BLaER1 treated with 17β-estradiol and CSF1 and Interleukin-3, amounts not matched to agents 10 nM and 100 nM (cell line): ENCODE results near the gene FBXL20.

ENCODE experiments used
- H3K27ac ChIP-seq, 11 experiments: shearing (Covaris generic); formaldehyde crosslinking; 2 replicates each; pipeline ENCODE4 v1.8.1; 2022
- H3K27me3 ChIP-seq, 11 experiments: shearing (Covaris generic); formaldehyde crosslinking; 2 replicates each; pipeline ENCODE4 v1.8.1; 2022
- H3K36me3 ChIP-seq, 11 experiments: shearing (Covaris generic); formaldehyde crosslinking; 2 replicates each; pipeline ENCODE4 v1.8.1; 2022
- H3K4me1 ChIP-seq, 10 experiments: shearing (Covaris generic); formaldehyde crosslinking; 2 replicates each; pipeline ENCODE4 v1.8.1; 2022
- H3K4me2 ChIP-seq, 11 experiments: shearing (Covaris generic); formaldehyde crosslinking; 2 replicates each; pipeline ENCODE4 v1.8.1; 2022
- H3K4me3 ChIP-seq, 10 experiments: shearing (Covaris generic); formaldehyde crosslinking; 2 replicates each; pipeline ENCODE4 v1.8.1; 2022
- H3K9ac ChIP-seq, 11 experiments: shearing (Covaris generic); formaldehyde crosslinking; 2 replicates each; pipeline ENCODE4 v1.8.1; 2022
- H3K9me3 ChIP-seq, 11 experiments: shearing (Covaris generic); formaldehyde crosslinking; replicated peaks in 1 of 11; 2 replicates each; pipeline ENCODE4 v1.8.1; 2022
- H4K20me1 ChIP-seq, 11 experiments: shearing (Covaris generic); formaldehyde crosslinking; 2 replicates each; pipeline ENCODE4 v1.8.1; 2022
- Cebpa-rat ChIP-seq, 11 experiments: shearing (Covaris generic); IDR thresholded peaks; 2 replicates each; pipeline ENCODE4 v1.8.1; 2022

The FBXL20 gene

DNA sequence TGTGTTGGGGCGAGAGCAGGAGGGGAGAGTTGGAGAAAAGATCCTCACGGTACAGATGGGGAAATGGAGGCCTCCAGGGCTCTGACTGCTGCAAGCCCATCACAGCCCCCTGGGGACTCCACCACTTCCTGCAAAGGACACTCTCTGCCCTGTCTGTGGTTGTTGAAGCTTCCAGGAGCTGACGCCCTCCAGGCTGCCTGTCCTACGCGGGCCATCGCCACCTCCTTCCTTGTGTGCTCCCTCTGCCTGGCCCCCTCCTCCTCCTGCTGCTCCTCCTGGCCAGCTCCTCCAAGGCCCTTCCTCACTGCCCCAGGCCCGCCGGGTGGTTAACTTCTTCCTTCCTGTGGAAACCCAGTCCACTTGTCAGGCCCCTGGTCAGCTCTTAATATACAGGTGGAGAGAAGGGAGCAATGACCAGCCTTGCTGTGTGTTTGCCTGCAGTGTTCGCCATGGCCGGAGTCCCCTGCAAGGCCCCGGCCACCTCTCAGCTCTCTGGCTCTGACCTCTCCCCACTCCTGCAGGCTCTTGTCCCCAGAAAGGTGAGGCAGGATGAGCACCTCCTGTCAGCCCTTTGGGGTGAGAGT, 157.3 kb downstream of the FBXL20 start:
- peak in 5 of 11 experiments; percentile 18 to 80 (median 64); a peak in 4 of 22 replicates for TF ChIP-seq Cebpa-rat (IDR thresholded peaks at IDR 0.05)
- Histone ChIP-seq H3K36me3 (no peaks in the 10 kb centered on the region), H3K4me2 (peak overlapping the region; percentile 79 to 98 (median 96)), H3K9ac (peak overlapping the region; percentile 13 to 69 (median 56); a peak in 16 of 22 replicates), H3K4me1 (peaks cover 16 to 60% (median 50%) of the 10 kb centered on the region in 10 experiments), H3K27me3 (no peaks in the 10 kb centered on the region; a peak in 1 of 22 replicates), H3K27ac (peak overlapping the region in 9 of 11 experiments; percentile 22 to 76 (median 66); a peak in 17 of 22 replicates), H3K9me3 (no peaks in the 10 kb centered on the region), H4K20me1 (peaks cover 0 to 7% (median 4%) of the 10 kb centered on the region in 11 experiments; a peak in 8 of 22 replicates), H3K4me3 (peak overlapping the region in 9 of 10 experiments; percentile 11 to 60 (median 43); a peak in 15 of 20 replicates)

DNA sequence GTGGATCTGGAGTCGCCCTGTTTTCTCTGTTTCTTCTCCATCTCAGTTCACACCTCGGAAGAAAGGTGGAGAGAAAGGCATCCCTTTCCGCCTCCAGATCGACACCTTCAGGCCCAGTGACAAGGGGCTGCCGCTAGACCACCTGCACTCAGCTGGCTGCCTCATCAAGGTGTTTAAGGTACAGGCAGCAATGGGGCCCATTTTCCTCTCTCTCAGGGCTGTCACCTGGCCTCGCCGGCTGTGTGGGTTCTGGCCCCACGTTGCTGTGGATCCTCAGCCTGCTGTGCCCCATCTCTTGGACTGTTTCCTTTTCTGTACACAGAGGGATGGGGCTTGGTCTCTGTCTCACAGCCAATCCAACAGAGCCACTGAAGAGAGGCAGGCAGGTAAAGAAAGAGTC, 158.3 kb downstream of the FBXL20 start:
- Histone ChIP-seq H3K4me3 (peak overlapping the region in 2 of 10 experiments; percentile 32 to 49; a peak in 1 of 20 replicates), H3K27me3 (no peaks in the 10 kb centered on the region; a peak in 1 of 22 replicates), H3K36me3 (no peaks in the 10 kb centered on the region), H3K27ac (peak overlapping the region in 7 of 11 experiments; percentile 53 to 76 (median 66); a peak in 9 of 22 replicates), H3K4me2 (peak overlapping the region; percentile 79 to 98 (median 96); a peak in 19 of 22 replicates), H4K20me1 (peaks cover 0 to 7% (median 4%) of the 10 kb centered on the region in 11 experiments; a peak in 8 of 22 replicates), H3K9ac (peak overlapping the region in 8 of 11 experiments; percentile 49 to 69 (median 61); a peak in 6 of 22 replicates), H3K9me3 (no peaks in the 10 kb centered on the region), H3K4me1 (peaks cover 25 to 69% (median 60%) of the 10 kb centered on the region in 10 experiments)
- no peak for TF ChIP-seq Cebpa-rat (IDR thresholded peaks at IDR 0.05)

DNA sequence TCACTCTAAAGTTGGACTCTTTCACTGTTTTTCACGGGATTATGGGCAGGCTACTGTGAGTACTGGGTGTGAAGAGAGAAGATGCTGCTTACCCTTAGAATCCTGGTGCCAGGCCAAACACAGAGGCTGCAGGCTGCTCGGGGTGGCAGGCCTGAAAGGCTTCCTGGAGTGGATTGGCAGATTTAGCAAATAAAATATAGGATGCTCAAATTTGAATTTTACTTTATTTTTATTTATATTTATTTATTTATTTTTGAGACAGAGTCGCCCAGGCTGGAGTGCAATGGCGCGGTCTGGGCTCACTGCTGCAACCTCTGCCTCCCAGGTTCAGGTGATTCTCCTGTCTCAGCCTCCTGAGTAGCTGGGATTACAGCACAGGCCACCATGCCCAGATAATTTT, 160.8 kb downstream of the FBXL20 start:
- Histone ChIP-seq H3K4me3 (no peak overlapping the region), H4K20me1 (peaks cover 0 to 7% (median 5%) of the 10 kb centered on the region in 11 experiments; a peak in 8 of 22 replicates), H3K27me3 (no peaks in the 10 kb centered on the region; a peak in 1 of 22 replicates), H3K4me1 (peaks cover 31 to 86% (median 80%) of the 10 kb centered on the region in 10 experiments), H3K9ac (no peak overlapping the region), H3K9me3 (no peaks in the 10 kb centered on the region), H3K36me3 (no peaks in the 10 kb centered on the region), H3K4me2 (no peak overlapping the region), H3K27ac (no peak overlapping the region)
- TF ChIP-seq Cebpa-rat (IDR thresholded peaks at IDR 0.05), result no peak

DNA sequence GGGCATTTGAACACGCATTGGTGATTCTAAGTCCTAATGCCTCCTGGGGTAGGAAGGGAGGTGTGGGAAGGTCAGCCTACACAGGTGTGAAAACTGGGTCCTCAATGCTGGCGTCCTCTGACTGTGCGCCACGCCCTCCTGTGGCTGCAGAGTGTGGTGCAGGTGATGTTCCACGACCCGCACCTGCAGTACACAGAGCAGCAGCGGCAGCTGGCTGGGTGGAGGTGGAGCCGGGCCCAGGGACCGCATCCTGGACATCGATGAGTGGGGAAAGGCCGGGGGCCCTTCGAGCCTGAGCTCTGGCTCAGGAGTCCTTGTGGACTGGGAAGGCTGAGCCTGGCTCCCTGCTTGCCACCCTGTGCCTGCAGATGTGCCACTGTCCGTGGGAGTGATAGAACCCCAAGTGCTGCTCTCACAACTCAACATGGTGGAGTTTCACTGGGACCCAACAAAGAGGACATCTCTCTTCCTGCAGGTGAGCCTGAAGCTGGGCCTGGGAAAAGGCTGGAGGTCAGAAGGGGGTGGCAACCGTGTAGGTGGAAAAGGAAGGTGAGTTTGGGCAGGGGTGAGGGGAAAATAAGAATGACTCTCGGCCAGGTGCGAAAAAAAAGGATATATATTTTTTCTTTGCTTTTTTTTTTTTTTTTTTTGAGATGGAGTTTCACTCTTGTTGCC, 161.6 kb downstream of the FBXL20 start:
- no peaks in the 10 kb centered on the region; a peak in 1 of 22 replicates for H3K27me3 ChIP-seq
- H3K27ac ChIP-seq, result no peak overlapping the region
- no peaks in the 10 kb centered on the region for H3K36me3 ChIP-seq
- no peak overlapping the region for H3K4me3 ChIP-seq
- H4K20me1 ChIP-seq, result peaks cover 0 to 7% (median 5%) of the 10 kb centered on the region in 11 experiments; a peak in 8 of 22 replicates
- H3K4me2 ChIP-seq, result peak overlapping the region in 9 of 11 experiments; percentile 64 to 94 (median 86); a peak in 17 of 22 replicates
- H3K9me3 ChIP-seq, result no peaks in the 10 kb centered on the region
- no peak overlapping the region for H3K9ac ChIP-seq
- peaks cover 31 to 91% (median 85%) of the 10 kb centered on the region in 10 experiments for H3K4me1 ChIP-seq
- no peak for TF ChIP-seq Cebpa-rat (IDR thresholded peaks at IDR 0.05)

DNA sequence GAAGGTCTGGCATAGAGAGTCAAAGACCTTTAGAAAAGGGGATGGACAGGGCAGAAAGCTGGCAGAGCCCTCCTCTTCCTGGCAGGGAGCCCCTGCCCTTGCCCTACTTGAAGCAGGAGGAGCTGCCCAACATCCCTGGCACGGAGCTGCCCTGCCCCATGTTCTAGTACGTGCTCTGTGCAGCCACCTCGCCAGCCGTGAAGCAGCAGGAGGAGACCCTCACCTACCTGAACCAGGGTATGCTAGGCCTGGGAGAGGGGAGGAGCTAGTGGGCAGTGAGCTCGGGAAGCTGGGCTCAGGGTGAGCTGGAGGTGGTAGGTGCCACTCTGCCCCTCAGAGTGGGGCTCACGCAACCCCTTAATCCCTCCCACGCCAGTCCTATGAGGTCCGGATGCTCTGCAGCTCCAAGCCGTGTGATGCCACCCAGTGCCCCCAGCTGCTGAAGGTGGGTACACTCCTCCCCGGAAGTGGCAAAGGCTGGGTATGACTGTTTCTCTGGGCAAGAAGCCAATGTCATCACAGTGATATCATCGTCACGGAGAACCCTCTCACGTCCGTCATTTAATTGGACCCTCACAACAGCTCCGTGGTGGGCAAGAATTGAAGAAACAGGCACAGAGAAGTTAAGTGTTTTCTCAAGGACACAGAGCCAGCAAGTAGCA, 163.0 kb downstream of the FBXL20 start:
- H3K9ac ChIP-seq, result peak overlapping the region in 6 of 11 experiments; percentile 14 to 65 (median 33); a peak in 11 of 22 replicates
- H3K27me3 ChIP-seq, result no peaks in the 10 kb centered on the region; a peak in 1 of 22 replicates
- H3K4me3 ChIP-seq, result peak overlapping the region in 2 of 10 experiments; percentile 2 to 9; a peak in 2 of 20 replicates
- TF ChIP-seq Cebpa-rat (IDR thresholded peaks at IDR 0.05), result no peak
- peaks cover 18 to 79% (median 72%) of the 10 kb centered on the region in 10 experiments for H3K4me1 ChIP-seq
- no peaks in the 10 kb centered on the region for H3K36me3 ChIP-seq
- H3K27ac ChIP-seq, result peak overlapping the region in 9 of 11 experiments; percentile 4 to 65 (median 41); a peak in 16 of 22 replicates
- H4K20me1 ChIP-seq, result 0 out of 22 replicates have a peak, but pooled peaks cover 0 to 5% (median 0%) of the 10 kb centered on the region in 11 experiments
- no peaks in the 10 kb centered on the region for H3K9me3 ChIP-seq
- peak overlapping the region; percentile 79 to 94 (median 87) for H3K4me2 ChIP-seq

DNA sequence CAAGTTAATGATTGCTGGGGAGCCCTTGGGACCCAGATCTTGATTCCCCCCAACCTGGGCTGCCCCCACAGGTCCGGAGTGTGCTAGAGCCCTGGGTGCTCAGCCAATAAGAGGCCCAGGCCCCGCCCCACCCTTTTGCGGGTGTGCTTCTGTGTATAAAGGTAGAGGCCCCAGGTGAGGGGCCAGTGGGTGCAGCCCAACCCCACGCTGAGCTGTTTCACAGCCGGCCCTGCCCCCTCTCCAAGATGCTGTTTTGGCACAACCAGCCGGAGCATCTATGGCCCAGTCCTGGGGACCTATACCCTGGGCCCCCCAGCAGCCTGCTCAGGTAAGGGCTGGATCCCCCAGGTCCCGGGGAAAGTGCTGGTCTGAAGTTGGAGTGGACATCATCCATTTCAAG, 163.8 kb downstream of the FBXL20 start:
- no peaks in the 10 kb centered on the region; a peak in 1 of 22 replicates for H3K27me3 ChIP-seq
- H3K36me3 ChIP-seq, result no peaks in the 10 kb centered on the region
- peak overlapping the region in 3 of 11 experiments; percentile 19 to 61 (median 22); a peak in 5 of 22 replicates for H3K9ac ChIP-seq
- peak overlapping the region in 4 of 11 experiments; percentile 41 to 62 (median 58); a peak in 4 of 22 replicates for H3K27ac ChIP-seq
- H3K4me3 ChIP-seq, result no peak overlapping the region
- no peaks in the 10 kb centered on the region for H3K9me3 ChIP-seq
- no peak for TF ChIP-seq Cebpa-rat (IDR thresholded peaks at IDR 0.05)
- H3K4me1 ChIP-seq, result peaks cover 15 to 75% (median 66%) of the 10 kb centered on the region in 10 experiments
- H3K4me2 ChIP-seq, result peak overlapping the region; percentile 79 to 94 (median 87); a peak in 21 of 22 replicates
- 0 out of 22 replicates have a peak, but pooled peaks cover 0 to 5% (median 0%) of the 10 kb centered on the region in 11 experiments for H4K20me1 ChIP-seq

DNA sequence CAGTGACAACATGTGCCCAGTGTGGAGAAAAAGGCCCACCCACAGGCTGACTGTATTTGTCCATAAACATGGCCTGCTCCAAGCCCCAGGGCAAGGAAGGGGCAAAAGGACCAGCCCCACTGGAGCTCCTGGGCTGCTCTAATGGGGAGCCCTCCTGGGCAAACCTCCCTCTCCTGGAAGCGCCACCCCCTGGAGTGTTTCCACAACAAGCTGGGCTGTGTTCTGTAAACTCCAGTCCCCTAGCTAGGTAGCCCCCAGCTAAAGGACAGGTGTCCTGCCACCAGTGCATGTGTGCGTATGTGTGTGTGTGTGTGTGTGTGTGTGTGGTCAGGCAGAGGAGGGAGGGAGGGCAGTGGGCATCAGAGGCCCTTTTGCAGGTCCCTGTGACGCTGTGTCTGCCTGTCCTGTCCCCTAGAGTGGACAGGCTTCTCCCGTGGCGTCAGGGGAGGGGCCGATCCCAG, 164.4 kb downstream of the FBXL20 start:
- no peak for TF ChIP-seq Cebpa-rat (IDR thresholded peaks at IDR 0.05)
- no peaks in the 10 kb centered on the region for H3K36me3 ChIP-seq
- H3K4me1 ChIP-seq, result peaks cover 17 to 78% (median 67%) of the 10 kb centered on the region in 10 experiments
- 0 out of 22 replicates have a peak, but pooled peaks cover 0 to 5% (median 0%) of the 10 kb centered on the region in 11 experiments for H4K20me1 ChIP-seq
- no peaks in the 10 kb centered on the region; a peak in 1 of 22 replicates for H3K27me3 ChIP-seq
- no peak overlapping the region for H3K4me3 ChIP-seq
- H3K4me2 ChIP-seq, result peak overlapping the region in 7 of 11 experiments; percentile 28 to 87 (median 50); a peak in 9 of 22 replicates
- peak overlapping the region in 2 of 11 experiments; percentile 18 to 53; a peak in 4 of 22 replicates for H3K27ac ChIP-seq
- no peaks in the 10 kb centered on the region for H3K9me3 ChIP-seq
- peak overlapping the region in 2 of 11 experiments; percentile 37 to 52; a peak in 2 of 22 replicates for H3K9ac ChIP-seq

DNA sequence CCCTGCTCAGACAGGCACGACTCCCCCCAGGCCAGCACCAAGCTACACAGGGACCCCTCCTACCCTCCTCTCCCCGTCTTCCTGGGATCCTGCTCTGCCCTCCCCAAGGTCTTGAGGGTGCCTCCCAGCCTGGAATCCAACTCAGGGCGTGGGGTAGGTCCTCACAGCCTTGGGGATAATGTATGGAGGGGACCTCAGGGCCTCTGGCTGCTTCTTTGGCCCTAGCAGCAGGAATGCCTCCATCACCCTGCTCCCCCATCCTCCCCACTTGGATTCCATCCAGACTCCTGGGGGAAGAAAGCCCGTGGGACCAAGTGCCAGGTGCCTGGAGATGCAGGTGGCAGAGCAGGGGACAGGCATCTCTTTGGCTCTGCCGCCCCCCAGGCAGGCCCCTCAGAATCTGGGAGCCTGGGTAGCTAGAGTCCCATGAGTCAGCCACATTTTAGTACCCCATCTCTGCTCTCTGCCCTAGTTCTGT, 164.9 kb downstream of the FBXL20 start:
- no peaks in the 10 kb centered on the region; a peak in 1 of 22 replicates for H3K27me3 ChIP-seq
- H3K4me1 ChIP-seq, result peaks cover 22 to 78% (median 67%) of the 10 kb centered on the region in 10 experiments
- H3K9me3 ChIP-seq, result no peaks in the 10 kb centered on the region
- no peak for TF ChIP-seq Cebpa-rat (IDR thresholded peaks at IDR 0.05)
- peak overlapping the region in 8 of 11 experiments; percentile 26 to 87 (median 40); a peak in 13 of 22 replicates for H3K4me2 ChIP-seq
- H3K27ac ChIP-seq, result peak overlapping the region in 2 of 11 experiments; percentile 18 to 53; a peak in 3 of 22 replicates
- peak overlapping the region in 4 of 11 experiments; percentile 1 to 52 (median 25); a peak in 4 of 22 replicates for H3K9ac ChIP-seq
- 0 out of 22 replicates have a peak, but pooled peaks cover 0 to 5% (median 0%) of the 10 kb centered on the region in 11 experiments for H4K20me1 ChIP-seq
- H3K4me3 ChIP-seq, result no peak overlapping the region
- H3K36me3 ChIP-seq, result no peaks in the 10 kb centered on the region
